HG03565 (cell line): ENCODE measurements around the gene TAMALIN.

Experiments
- ATAC-seq: cut with Tn5 transposase; IDR thresholded peaks from one replicate; pipeline ENCODE4 v1.9.1; 2021; ENCODE audit warnings: mild to moderate bottlenecking, moderate library complexity; ENCODE audit not compliant: unreplicated experiment

The TAMALIN gene

DNA sequence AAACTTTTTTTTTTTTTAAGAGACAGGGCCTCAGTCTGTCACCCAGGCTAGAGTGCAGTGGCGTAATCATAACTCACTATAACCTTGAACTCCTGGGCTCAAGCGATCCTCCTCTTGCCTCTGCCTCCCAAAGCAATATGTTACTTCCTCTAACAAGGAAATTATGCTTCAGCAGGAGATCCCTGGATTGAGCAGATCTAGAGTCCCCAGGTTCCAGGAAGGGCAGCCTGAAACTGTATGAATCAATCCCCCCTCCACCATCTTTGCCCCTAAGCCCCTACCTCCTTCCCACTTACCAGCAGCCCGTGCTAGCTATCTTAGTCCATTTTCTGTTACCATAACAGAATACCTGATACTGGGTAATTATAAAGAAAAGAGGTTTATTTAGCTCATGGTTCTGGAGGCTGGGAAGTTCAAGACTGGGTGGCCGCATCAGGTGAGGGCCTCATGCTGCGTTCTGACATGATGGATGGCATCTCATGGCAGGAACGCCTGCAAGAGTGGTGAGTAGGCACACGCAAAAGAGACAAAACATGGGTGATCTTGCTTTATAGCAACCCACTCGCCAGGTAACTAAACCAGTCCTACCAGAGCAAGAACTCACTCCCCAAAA lies 5.0 kb downstream of the TAMALIN start:
- ATAC-seq: no peak

DNA sequence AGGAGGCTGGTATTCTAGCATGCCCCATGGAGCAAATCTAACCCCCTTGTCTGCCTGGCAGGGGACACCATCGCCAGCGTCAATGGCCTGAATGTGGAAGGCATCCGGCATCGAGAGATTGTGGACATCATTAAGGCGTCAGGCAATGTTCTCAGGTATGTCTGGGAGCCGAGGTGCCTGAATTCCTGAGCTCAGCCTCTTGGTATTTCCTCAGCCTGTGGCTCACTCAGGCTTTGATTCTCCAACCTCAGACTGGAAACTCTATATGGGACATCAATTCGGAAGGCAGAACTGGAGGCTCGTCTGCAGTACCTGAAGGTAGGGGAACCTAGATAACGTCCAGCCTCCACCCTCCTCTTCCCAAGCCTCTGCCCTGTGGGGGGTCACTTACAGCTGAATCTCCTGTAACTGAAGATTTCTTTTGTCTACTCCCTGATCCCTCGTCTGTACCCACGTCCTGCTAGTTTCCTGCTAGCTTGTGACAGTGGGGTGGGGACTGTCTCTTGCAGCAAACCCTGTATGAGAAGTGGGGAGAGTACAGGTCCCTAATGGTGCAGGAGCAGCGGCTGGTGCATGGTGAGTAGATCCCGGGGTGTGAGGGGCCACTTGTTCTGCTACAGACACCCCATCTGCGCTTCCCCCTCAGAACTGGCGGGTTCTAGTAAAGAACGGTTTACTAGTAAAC lies 7.0 kb downstream of the TAMALIN start:
- ATAC-seq: no peak

DNA sequence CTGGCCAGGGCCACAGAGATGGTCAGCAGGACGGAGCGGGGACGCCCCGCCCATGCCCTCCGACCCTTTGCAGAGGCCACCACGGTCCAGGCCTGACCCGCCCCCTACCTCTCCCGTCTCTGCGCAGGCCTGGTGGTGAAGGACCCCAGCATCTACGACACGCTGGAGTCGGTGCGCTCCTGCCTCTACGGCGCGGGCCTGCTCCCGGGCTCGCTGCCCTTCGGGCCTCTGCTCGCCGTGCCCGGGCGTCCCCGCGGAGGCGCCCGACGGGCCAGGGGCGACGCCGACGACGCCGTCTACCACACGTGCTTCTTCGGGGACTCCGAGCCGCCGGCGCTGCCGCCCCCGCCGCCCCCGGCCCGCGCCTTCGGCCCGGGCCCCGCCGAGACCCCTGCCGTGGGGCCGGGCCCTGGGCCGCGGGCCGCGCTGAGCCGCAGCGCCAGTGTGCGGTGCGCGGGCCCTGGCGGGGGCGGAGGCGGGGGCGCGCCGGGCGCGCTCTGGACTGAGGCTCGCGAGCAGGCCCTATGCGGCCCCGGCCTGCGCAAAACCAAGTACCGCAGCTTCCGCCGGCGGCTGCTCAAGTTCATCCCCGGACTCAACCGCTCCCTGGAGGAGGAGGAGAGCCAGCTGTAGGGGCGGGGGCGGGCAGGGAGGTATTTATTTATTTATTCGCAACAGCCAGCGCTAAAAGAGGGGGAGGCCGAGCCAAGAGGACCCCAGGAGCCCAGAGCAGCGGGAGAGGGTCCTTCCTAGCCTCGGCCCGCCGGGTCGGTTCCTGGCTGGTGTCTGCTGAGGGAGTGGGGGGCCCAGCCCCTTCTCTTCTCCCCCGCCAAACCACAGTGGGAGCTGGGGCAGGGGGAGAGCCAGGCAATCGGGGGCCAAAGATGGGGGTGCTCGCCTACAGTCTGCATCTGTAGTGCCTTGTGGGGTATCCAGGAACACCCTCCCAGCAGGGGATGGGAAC lies 8.1 kb downstream of the TAMALIN start:
- ATAC-seq: no peak

DNA sequence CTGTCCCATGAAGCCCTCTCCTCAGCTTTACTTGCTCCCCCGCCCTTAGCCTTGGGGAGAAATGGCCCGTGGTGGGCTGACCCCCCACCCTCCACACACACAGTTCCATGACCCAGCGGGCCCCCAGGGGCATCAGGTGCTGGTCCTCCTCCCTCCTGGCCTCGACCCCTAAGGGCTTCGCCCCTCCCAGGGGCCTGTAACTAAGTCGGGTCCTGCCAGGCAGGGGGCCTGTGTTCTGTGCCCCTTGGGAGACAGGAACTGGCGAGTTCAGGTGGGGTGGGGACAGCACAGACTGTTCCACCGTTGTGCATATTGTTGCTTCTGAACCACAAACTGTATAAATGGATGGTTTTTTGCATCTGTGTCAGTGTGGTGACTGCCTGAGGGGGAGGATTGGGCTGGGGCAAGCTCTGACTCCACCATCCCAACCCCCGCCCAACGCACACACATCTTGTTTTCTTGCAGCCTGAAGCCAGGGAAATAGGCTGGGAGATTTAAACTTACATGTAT lies 8.8 kb downstream of the TAMALIN start:
- ATAC-seq: no peak

DNA sequence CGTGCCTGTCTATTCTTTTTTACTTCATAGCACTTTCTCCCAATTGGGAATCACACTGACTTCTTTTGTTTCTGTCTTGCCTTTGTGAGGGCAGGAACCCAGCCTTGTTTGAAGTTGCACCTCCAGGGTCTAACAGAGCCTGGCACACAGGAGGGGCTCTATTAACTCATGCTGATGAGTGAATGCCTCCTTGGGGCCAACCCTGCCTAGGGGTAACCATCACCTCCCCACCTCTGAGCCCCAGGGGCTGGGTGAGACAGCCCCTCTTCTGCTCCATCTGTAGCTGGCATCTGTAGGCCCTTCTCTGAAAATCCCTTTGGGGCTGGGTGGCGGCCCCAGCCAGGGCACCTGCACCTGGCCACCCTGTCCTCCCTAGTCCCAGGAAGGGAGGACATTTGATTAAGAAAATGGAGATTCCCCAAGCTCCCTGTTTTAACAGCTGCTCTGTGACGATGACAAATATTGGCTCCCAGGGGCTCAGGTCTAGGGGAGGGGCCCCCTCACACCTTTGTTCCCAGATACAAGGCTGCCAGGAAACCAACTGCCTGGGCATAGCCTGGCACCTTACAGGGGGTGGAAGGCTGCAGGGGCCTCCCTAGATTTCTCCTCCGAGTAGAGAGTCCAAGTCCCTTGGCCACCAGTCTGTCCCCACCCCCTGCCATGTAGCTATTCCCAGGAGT lies 11.8 kb downstream of the TAMALIN start:
- no peak for ATAC-seq

DNA sequence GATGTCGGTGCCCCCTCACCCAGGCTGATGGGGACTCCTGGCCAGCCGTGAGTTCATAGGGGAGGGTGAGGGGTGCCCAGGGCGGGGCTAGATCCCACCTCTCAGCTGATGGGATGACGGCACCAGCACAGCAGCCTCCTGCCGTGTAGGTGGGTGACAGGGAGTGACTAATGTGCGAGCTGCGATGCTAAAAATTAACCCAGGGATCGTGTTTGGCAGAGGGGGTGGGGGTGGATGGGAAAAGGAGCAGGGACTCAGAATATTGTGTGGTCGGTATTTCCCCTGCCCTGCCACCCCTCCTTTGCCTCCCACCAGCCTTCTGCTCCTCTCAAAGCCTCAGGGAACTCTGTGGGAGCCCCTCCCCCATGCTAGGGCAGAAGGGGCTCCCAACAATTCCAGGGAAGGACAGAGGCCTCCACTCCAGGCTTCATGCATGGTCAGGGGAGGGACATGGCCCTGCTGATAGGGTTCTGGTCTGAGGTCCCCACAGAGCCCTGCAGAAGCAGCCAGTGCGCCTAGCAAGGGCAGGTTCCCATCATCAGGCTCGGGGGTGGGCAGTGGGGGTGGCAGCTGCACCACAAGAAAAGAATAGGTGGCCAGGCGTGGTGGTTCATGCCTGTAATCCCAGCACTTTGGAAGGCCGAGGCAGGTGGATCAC lies 12.5 kb downstream of the TAMALIN start:
- no peak for ATAC-seq

DNA sequence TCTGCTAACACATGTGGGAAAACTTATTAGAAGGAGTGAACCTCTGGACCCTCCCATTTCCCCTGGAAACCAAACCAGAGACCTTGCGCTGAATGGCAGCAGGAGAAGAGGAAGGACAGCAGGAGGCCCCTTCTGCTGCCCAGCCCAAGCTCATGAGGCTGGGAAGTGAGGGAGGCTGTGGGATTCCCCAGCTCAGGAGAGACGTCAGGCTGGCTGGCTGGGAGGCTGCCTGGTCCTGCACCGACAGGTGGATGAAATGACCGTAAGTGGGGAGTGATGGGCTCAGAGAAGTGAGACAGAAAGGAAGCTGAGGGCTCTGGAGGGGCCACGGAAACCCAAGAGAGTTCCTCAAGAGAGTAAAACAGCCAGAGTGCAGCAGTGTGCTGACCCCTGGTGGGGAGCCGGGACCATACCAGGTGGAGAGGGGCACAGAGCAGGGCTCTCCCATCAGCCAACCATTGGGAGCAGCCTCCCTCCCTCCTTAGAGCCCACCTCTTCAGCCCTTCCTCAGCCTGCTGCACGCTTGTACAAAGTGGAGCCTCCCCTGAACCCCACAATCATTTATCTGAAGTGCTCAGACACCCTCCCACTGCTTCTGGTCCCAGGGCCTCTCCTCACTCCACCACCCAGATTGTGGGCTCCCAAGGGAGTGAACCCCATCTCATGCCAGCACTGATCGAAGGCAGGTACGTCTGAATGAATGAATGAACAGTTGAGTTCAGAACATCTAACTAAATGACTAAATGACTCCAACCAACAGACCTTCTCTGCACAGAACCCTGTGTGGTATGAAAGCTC lies 14.0 kb downstream of the TAMALIN start:
- ATAC-seq: no peak

DNA sequence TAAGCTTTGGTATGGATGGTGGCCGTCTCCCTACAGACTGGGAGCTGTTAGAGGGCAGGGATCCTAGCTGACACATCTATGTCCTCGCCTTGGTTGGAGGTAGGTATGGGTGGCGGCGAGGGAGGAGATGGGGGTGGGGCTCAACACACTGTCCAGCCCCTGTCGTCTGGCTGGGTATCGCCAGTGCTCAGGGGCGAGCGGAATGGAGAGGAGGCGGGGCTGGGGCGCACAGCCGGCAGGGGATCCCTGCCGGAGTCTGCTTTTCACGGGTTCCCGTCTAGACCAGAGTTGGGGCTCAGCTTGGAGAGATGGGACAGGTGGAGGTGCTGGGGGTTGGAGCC lies 16.1 kb downstream of the TAMALIN start:
- no peak for ATAC-seq

DNA sequence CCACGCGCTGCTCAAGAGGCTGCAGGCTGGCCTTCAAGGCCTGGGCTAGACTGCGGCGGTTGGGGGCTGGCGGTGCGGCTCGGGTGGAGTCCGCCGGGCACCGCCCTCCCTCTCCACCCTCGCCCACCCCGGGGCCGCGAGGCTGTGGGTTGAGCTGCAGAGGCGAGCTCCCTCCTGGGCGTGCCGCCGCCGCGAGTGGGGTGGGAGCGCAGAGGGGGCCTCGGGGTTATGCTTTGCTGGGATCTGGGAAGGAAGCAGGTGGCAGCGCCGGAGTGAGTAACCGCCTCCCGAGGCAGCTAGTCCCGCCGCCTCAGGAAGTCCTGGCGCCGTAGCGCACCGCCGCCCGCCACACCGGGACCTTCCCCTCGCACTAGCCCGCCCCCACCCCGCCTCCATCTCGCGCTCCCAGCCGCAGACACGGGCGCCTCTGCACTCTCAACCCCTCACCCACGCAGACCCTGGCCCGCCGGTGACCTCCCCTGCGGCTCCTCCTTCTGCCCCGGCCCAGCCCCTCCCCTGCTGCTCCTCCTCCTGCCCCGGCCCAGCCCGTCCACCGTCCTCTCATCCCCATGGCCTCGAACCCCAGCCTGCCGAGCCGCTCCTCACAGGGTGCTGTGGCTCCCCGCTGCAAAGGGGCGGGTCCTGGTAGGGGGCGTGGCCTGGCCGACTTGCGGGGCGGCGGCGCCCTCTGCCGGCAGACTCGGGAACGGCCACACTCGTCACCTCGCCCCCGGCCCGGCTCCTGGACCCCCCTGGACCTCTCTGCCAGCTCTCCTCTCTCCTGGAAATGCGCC lies 16.6 kb downstream of the TAMALIN start:
- no peak for ATAC-seq

DNA sequence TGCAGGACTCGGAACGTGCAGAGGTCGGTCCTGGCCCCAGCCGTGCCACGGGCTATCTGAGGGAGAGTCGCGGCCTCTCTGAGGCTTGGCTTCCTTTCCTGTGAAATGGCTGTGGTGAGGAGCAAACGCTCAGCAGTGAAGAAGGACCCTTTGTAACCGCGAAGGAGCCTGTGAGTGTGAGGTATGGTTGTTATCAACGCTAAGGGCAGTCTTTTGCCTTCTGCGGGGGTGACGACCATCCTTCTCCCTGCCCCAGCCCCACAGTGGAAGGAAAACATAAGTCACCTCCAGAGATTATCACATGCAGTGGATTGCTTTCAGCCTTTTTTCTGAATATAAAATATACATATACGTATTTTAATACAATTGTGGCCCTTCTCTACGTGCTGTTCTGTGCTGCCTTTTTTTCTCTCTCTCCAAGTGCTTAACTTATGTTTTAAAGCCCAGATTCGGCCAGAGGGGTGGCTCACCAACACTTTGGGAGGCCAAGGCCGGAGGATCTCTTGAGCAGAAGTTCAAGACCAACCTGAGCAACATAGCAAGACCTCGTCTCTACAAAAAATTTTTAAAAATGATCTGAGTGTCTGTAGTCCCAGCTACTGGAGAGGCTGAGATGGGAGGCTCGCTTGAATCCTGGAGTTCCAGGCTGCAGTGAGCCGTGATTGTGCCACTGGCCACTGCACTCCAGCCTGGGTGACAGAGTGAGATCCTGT lies 17.4 kb downstream of the TAMALIN start:
- no peak for ATAC-seq

DNA sequence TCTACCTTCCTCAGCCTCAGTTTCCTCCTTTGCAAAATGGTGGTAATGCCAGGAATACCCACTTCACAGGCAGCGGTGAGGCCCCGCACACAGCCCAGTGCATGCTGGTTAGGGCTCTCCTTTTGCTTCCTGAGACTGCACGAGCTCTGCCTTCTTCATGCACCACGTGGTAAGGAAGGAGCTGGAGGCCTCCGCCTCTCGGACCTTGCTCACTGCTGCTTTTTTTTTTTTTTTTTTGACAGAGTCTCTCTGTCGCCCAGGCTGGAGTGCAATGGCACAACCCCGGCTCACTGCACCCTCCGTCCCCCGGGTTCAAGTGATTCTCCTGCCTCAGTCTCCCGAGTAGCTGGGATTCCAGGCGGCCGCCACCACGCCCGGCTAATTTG lies 18.1 kb downstream of the TAMALIN start:
- ATAC-seq: no peak

DNA sequence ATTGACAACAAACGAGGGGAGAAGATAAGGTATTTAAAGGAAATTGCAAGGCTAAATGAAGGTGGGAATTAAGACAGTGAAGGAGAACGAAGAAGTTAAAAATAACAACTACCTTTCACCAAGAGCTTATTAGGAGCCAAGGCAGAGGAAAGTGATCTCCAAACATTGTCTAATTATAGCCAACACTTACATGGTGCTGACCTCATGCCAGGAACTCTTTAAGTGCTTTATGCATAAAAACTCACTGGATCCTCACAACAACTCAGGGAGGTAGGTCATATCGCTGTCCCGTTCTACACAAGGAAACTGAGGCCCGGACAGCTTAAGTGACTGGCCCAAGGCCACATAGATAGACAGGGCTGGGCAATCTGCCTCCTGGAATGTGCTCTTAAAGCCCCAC lies 19.5 kb downstream of the TAMALIN start:
- no peak for ATAC-seq

DNA sequence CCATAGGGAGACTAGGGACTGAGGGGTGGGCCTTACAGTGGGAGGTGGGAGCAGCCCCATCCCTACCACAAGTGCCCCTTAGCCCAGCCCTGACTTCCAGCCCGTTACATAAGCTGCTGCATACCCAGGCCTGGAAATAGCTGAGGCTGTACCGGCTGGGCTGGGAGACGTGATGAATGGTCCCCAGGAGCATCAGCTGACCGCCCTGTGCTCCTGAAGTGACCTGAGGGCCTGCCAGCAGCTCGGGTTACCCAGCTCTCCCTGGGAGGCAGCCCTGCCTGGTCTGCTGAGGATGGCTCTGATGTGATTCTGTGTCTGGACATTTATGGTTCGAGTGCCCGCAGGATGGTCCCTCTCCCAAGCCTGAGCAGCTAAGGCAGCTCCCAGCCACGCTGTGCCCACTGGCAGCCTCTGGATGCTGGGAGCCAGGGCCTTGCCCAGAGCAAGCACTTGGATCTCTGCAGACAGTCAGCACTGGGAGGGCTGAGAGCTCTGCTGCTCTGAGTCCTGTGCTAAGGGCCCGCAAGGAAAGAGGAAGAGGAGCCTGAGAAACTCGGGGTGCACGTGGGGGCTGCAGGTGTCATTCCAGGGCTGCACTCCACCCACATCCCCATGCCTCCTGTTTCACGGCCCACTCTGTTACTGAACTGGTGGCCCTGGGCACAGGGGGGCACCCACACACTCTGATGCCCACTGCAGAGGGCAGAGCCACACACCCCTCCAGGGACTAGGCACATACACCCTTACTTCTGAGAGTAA lies 20.5 kb downstream of the TAMALIN start:
- no peak for ATAC-seq

DNA sequence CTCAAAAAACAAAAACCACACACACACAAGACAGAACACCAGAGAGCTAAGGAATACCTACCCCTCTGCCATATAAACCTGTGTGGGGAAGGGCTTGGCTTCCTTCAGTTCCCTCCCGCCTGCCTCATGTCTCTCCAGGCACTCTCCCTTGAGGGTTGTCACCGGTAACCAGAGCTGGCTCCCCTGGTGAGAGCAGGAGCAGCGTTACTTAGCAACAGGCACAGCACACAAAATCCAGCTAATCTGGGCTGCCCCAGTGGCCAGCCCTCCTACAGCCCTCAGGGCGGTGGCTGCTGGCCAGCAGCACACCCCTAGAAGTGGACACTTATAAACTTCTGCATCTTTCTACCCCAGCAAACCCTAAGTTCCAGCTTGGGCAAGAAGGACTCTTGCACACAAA lies 22.9 kb downstream of the TAMALIN start:
- ATAC-seq: no peak

DNA sequence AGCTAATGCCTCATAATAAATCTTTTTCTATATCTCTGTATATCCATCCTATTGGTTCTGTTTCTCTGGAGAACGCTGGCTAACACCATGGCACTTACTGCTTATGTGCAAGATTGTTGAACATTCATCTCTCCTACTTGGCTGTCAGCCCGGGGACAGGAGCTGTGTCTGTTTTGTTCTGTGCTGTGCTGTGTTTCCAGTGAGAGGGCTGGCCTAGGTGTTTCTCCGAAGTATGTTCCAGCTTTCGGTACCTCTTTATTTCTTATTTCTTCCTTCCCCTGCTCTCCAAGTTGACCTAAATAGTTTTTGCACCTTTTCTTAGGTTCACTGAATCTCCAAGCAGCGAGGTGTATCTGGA lies 25.7 kb downstream of the TAMALIN start:
- no peak for ATAC-seq

DNA sequence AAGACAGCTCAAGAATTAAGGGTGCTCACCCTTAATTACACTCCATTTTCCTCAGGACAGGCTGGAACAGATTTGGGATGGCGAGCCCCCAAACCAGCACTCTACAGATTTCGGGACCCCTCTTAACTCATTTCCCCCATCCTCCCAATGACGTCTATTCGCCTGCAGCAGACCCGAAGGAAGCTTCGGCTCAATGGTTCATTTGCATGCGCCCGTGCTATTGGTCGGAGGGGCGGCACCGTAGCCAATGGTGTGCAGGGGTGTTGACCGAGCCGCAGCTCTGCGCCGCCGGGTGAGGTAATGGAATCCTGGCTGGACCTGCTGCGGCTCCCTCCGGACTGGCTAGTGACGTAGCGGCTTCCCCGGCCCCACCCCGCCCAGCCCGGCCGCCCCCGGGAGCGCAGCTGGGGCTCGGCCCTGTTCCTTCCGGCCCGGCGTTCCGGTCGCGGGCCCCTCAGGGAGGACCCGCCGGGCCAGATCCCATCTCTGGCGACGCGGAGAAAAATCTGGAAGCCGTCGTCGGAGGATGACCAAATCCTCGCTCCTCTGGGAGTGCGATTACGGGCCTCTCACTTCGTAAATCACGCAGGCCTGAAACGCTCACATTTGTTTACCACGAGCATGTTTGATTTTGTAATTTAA lies 26.2 kb downstream of the TAMALIN start:
- ATAC-seq: peak; percentile 82

DNA sequence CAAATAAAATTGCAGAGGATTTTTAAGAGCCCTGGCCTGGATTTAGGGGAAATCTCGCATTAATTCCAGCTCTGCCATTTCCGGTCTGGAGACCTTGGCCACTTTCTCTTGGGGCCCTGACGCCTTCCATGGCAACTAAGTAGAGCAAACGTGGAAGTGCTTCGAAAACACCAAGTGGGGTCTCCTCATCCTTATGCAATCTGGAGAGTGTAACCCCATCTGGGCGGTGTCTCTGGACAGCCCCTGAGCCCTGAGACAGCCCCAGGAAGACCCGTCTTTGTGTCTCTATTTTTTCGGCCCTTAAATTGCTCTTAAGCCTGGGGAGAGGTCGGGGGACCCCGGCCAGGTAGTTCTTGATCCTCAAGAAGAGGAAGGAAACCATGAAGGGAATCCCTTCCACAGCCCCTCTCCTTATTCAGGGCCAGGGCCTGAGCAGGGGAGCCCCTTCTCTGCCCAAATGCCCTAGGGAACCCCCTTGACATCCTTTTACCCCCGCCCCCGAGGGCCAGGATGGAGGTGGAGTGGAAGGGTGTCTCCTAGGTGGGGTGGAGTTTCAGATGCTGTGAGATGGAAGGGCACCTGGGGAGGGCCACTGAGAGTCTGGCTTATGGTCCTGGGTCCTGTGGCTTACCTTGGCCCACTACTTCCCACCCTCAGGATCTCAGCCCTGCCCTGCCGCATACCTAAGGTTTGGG lies 26.8 kb downstream of the TAMALIN start:
- ATAC-seq: no peak
